GM19193 (cell line): ENCODE measurements around the gene NR4A2.

Experiments
- POLR2A ChIP-seq: IDR thresholded peaks from 4 replicates; pipeline ENCODE4 v1.6.1; 2011; ENCODE audit not compliant: insufficient read depth, insufficient read length; ENCODE audit errors: extremely low read depth

NR4A2 gene

GRCh38 chr2:156317631-156318030 lies 14.9 kb downstream of the NR4A2 start:
- TF ChIP-seq POLR2A: no peak

- no peak for TF ChIP-seq POLR2A
These were observed 20.5 kb downstream of the NR4A2 start for GRCh38 chr2:156311976-156312375.

GRCh38 chr2:156310773-156311172 lies 21.7 kb downstream of the NR4A2 start:
- TF ChIP-seq POLR2A: no peak

GRCh38 chr2:156309917-156310316 lies 22.6 kb downstream of the NR4A2 start:
- no peak for TF ChIP-seq POLR2A

GRCh38 chr2:156309167-156309566 lies 23.4 kb downstream of the NR4A2 start:
- no peak for TF ChIP-seq POLR2A

GRCh38 chr2:156306821-156307220 lies 25.7 kb downstream of the NR4A2 start:
- no peak for TF ChIP-seq POLR2A

- no peak for TF ChIP-seq POLR2A
These were observed 27.4 kb downstream of the NR4A2 start for GRCh38 chr2:156305121-156305520.

- no peak for TF ChIP-seq POLR2A
These were observed 32.2 kb downstream of the NR4A2 start for GRCh38 chr2:156300337-156300736.

- no peak for TF ChIP-seq POLR2A
These were observed 37.5 kb downstream of the NR4A2 start for GRCh38 chr2:156294945-156295580.

- no peak for TF ChIP-seq POLR2A
These were observed 52.9 kb downstream of the NR4A2 start for GRCh38 chr2:156279446-156280150.
